Neural progenitor cell (in vitro differentiated cells): ENCODE results near the gene EIF3M. TPM values are rescaled to one million over a fixed set of nuclear protein-coding genes. Genes with fewer than 3 reads are reported as not detected.

ENCODE experiments used
- DNase-seq: peaks from one replicate; pipeline ENCODE4 v3.0.0-alpha.2; 2016; ENCODE audit warnings: low spot score
- H2AFZ ChIP-seq: fragments of 200-600 bp; sonication (generic); replicated peaks from 2 replicates; pipeline ENCODE4 v1.6.1; 2016; ENCODE audit warnings: antibody characterized with exemption
- H3F3A ChIP-seq: fragments of 200-600 bp; sonication (generic); 2 replicates; pipeline ENCODE4 v1.6.1; 2016; ENCODE audit warnings: antibody characterized with exemption, low read depth
- H3K27ac ChIP-seq: fragments of 200-600 bp; sonication (generic); 2 replicates; pipeline ENCODE4 v1.5.1; 2016; ENCODE audit warnings: mild to moderate bottlenecking
- H3K27me3 ChIP-seq: fragments of 200-600 bp; sonication (generic); 2 replicates; pipeline ENCODE4 v1.6.1; 2016; ENCODE audit warnings: mild to moderate bottlenecking, moderate library complexity
- H3K36me3 ChIP-seq: fragments of 200-600 bp; sonication (generic); 2 replicates; pipeline ENCODE4 v1.5.1; 2016
- H3K4me1 ChIP-seq: fragments of 200-600 bp; sonication (generic); 2 replicates; pipeline ENCODE4 v1.6.1; 2016; ENCODE audit warnings: mixed run types
- H3K4me2 ChIP-seq: fragments of 200-600 bp; sonication (generic); 2 replicates; pipeline ENCODE4 v1.6.1; 2016
- H3K4me3 ChIP-seq: fragments of 200-600 bp; sonication (generic); 2 replicates; pipeline ENCODE4 v1.5.1; 2016
- H3K79me2 ChIP-seq: fragments of 200-600 bp; sonication (generic); 2 replicates; pipeline ENCODE4 v1.6.1; 2016; ENCODE audit warnings: low read depth
- H3K9ac ChIP-seq: fragments of 200-600 bp; sonication (generic); 2 replicates; pipeline ENCODE4 v1.6.1; 2016
- H3K9me3 ChIP-seq: fragments of 200-600 bp; sonication (generic); 2 replicates; pipeline ENCODE4 v1.5.1; 2016; ENCODE audit warnings: low read depth
- H4K20me1 ChIP-seq: fragments of 200-600 bp; sonication (generic); 2 replicates; pipeline ENCODE4 v1.6.1; 2016; ENCODE audit warnings: low read depth
- H3K27ac Mint-ChIP-seq: 3 replicates; pipeline ENCODE4 v1.8.0; 2021; ENCODE audit warnings: mixed read lengths
- H3K27me3 Mint-ChIP-seq: 2 replicates; pipeline ENCODE4 v1.8.0; 2022; ENCODE audit warnings: low read depth, mild to moderate bottlenecking, inconsistent platforms, moderate library complexity, mixed read lengths; ENCODE audit not compliant: insufficient read depth
- H3K36me3 Mint-ChIP-seq: 3 replicates; pipeline ENCODE4 v1.8.0; 2021; ENCODE audit warnings: mixed read lengths
- H3K4me1 Mint-ChIP-seq: 3 replicates; pipeline ENCODE4 v1.8.0; 2021; ENCODE audit warnings: mixed read lengths
- H3K4me3 Mint-ChIP-seq: 3 replicates; pipeline ENCODE4 v1.8.0; 2021; ENCODE audit warnings: mild to moderate bottlenecking, moderate library complexity, mixed read lengths
- H3K9me3 Mint-ChIP-seq: 3 replicates; pipeline ENCODE4 v1.8.0; 2020; ENCODE audit warnings: mixed read lengths
- CTCF ChIP-seq: fragments of 200-600 bp; sonication (generic); IDR thresholded peaks from 2 replicates; pipeline ENCODE4 v1.5.1; 2017; ENCODE audit warnings: antibody characterized with exemption, mild to moderate bottlenecking
- EZH2 ChIP-seq: fragments of 200-600 bp; sonication (generic); IDR thresholded peaks from 2 replicates; pipeline ENCODE4 v1.6.1; 2017; ENCODE audit warnings: antibody characterized with exemption, mild to moderate bottlenecking, moderate library complexity
- EZH2phosphoT487 ChIP-seq: fragments of 200-600 bp; sonication (generic); IDR thresholded peaks from 2 replicates; pipeline ENCODE4 v1.6.1; 2017; ENCODE audit warnings: antibody characterized with exemption
- total RNA-seq: library from RNA; depleted of rRNA; stranded (reverse); fragments of >200 nt; gene quantifications from 2 replicates; pipeline ENCODE4 v1.2.3, GENCODE V29; 2015; ENCODE audit warnings: low replicate concordance

The EIF3M gene
- total RNA-seq, 1 donor from 2014 or later, result 1,051 TPM

DNA sequence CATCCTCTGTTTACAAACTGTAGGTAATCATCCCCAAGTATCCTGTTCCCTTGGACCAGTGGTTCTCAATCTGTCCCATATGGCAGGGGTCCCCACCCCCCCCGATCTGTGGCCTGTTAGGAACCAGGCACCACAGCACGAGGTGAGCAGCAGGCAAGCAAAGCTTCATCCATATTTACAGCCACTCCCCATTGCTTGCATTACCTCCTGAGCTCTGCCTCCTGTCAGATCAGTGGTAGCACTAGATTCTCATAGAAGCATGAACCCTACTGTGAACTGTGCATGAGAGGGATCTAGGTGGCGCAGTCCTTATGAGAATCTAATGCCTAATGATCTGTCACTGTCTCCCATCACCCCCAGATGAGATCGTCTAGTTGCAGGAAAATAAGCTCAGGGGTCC lies 33.4 kb upstream of the EIF3M start:
- Mint-ChIP-seq H3K27ac (no peak overlapping the region), H3K4me1 (no peaks in the 10 kb centered on the region), H3K9me3 (peaks cover 2% of the 10 kb centered on the region), H3K36me3 (no peaks in the 10 kb centered on the region), H3K27me3 (peaks cover 2% of the 10 kb centered on the region), H3K4me3 (no peak overlapping the region)
- H3K9me3 ChIP-seq, result no peaks in the 10 kb centered on the region
- H4K20me1 ChIP-seq, result no peaks in the 10 kb centered on the region
- no peaks in the 10 kb centered on the region for H3K79me2 ChIP-seq
- H3K4me1 ChIP-seq, result no peaks in the 10 kb centered on the region
- H3K27ac ChIP-seq, result no peak overlapping the region
- H2AFZ ChIP-seq, result no peak overlapping the region
- H3K9ac ChIP-seq, result no peak overlapping the region
- H3K4me2 ChIP-seq, result no peak overlapping the region
- DNase-seq, result no peak
- no peaks in the 10 kb centered on the region for H3K36me3 ChIP-seq
- TF ChIP-seq EZH2 (no peak), CTCF (no peak), EZH2phosphoT487 (no peak)
- H3K27me3 ChIP-seq, result no peaks in the 10 kb centered on the region
- H3K4me3 ChIP-seq, result no peak overlapping the region
- no peaks in the 10 kb centered on the region for H3F3A ChIP-seq

DNA sequence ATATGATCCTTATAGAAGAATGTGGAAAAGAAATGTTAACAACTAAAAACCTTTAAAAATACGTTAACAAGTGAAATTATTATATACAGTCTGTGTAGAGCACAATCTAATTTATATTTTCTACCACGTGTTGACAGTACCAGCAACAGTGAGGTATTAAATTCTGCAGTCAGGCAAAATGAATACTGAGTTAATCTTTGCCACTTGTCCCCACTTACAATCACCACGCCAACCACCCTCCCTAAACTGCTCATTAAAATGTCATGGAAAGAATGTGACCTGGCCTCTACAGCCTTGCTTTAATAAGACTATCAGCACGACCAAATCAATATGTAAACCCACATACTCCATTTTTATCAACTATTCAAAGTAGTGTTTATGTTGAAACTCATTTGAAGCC lies 28.5 kb upstream of the EIF3M start:
- no peak overlapping the region for H3K4me3 ChIP-seq
- no peaks in the 10 kb centered on the region for H3K27me3 ChIP-seq
- Mint-ChIP-seq H3K27me3 (peaks cover 2% of the 10 kb centered on the region), H3K4me3 (no peak overlapping the region), H3K36me3 (no peaks in the 10 kb centered on the region), H3K27ac (no peak overlapping the region), H3K9me3 (no peaks in the 10 kb centered on the region), H3K4me1 (no peaks in the 10 kb centered on the region)
- no peaks in the 10 kb centered on the region for H3F3A ChIP-seq
- no peak overlapping the region for H3K9ac ChIP-seq
- no peaks in the 10 kb centered on the region for H3K36me3 ChIP-seq
- no peak for DNase-seq
- H3K79me2 ChIP-seq, result no peaks in the 10 kb centered on the region
- H2AFZ ChIP-seq, result no peak overlapping the region
- H3K4me2 ChIP-seq, result no peak overlapping the region
- H3K4me1 ChIP-seq, result no peaks in the 10 kb centered on the region
- H4K20me1 ChIP-seq, result no peaks in the 10 kb centered on the region
- TF ChIP-seq EZH2 (no peak), EZH2phosphoT487 (no peak), CTCF (no peak)
- H3K9me3 ChIP-seq, result no peaks in the 10 kb centered on the region
- H3K27ac ChIP-seq, result no peak overlapping the region

DNA sequence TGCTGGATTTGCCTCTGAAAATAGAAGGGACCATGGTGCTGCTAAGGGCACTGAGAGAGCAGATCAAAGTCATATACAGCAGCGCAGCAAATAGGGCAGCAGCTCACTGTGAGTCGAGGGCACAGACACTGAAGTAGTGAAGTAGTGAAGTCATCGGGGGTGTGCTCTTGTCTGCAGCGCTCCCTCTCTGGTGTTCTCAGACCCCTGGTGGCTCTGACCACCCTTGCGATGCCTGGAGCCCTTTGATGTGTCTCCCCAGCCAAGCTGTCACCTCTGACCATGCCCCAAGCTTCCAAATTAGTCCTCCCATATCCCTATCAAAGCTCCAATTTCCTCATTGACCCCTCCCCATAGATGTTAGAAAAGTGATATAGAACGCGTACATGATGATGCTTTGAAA lies 27.7 kb upstream of the EIF3M start:
- Mint-ChIP-seq H3K4me1 (no peaks in the 10 kb centered on the region), H3K4me3 (no peak overlapping the region)

More for the DNA sequence above, 27.7 kb upstream of the EIF3M start:
- Histone ChIP-seq H3K36me3 (no peaks in the 10 kb centered on the region), H3K27ac (no peak overlapping the region), H3K4me3 (no peak overlapping the region), H2AFZ (no peak overlapping the region), H3K4me2 (no peak overlapping the region), H3K79me2 (no peaks in the 10 kb centered on the region), H3K27me3 (no peaks in the 10 kb centered on the region), H3K4me1 (no peaks in the 10 kb centered on the region), H4K20me1 (no peaks in the 10 kb centered on the region), H3K9ac (no peak overlapping the region), H3F3A (no peaks in the 10 kb centered on the region), H3K9me3 (no peaks in the 10 kb centered on the region)
- H3K27ac Mint-ChIP-seq, result no peak overlapping the region
- TF ChIP-seq CTCF, result no peak
- no peak for TF ChIP-seq EZH2phosphoT487
- no peak for TF ChIP-seq EZH2
- DNase-seq, result no peak
- H3K9me3 Mint-ChIP-seq, result no peaks in the 10 kb centered on the region
- peaks cover 2% of the 10 kb centered on the region for H3K27me3 Mint-ChIP-seq
- H3K36me3 Mint-ChIP-seq, result no peaks in the 10 kb centered on the region
